Measurements from ENCODE around the gene FAM184A.

The FAM184A gene

DNA sequence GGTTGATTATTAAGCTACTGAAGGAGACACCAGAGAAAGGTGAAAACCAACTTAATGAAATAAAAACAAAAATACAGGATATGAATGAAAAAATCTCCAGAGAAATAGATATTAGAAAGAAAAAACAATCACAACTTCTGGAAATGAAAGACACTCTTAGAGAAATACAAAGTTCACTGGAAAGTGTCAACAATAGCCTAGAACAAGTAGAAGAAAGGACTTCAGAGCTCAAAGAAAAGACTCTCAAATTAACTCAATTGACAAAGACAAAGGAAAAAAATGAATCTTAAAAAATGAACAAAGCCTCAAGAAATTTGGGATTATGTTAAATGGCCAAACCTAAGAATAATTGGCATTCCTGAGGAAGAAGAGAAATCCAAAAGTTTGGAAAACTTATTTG, 133.2 kb downstream of the FAM184A start:
- no peak overlapping the region for H3K4me3 ChIP-seq (ENCODE audit: low read depth, low read length)
- TF ChIP-seq, protein P1, sequence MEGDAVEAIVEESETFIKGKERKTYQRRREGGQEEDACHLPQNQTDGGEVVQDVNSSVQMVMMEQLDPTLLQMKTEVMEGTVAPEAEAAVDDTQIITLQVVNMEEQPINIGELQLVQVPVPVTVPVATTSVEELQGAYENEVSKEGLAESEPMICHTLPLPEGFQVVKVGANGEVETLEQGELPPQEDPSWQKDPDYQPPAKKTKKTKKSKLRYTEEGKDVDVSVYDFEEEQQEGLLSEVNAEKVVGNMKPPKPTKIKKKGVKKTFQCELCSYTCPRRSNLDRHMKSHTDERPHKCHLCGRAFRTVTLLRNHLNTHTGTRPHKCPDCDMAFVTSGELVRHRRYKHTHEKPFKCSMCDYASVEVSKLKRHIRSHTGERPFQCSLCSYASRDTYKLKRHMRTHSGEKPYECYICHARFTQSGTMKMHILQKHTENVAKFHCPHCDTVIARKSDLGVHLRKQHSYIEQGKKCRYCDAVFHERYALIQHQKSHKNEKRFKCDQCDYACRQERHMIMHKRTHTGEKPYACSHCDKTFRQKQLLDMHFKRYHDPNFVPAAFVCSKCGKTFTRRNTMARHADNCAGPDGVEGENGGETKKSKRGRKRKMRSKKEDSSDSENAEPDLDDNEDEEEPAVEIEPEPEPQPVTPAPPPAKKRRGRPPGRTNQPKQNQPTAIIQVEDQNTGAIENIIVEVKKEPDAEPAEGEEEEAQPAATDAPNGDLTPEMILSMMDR (IDR thresholded peaks at IDR 0.05; ENCODE audit: borderline replicate concordance, insufficient read depth, low read depth, low read length) = no peak

DNA sequence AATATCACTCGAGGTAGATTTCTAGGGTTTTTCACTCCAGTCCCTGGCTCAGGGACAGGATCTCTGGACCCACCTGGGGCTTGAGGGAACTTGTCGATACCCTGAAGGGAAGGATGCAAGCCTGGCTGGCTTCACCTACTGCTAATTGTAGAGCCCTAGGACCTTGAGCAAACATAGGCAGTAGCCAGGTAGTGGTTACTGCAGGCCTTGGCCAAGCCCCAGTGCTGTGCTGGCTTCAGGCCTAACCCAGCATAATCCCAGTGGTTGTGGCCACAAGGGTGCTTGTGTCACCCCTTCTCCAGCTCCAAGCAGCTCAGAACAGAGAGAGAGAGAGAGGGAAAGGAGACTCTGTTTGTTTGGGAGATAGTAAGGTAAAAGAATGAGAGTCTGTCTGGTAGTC, 137.7 kb downstream of the FAM184A start:
- TF ChIP-seq, protein P1 (IDR thresholded peaks at IDR 0.05; ENCODE audit: borderline replicate concordance, insufficient read depth, low read depth, low read length) = no peak
- no peak overlapping the region for H3K4me3 ChIP-seq (ENCODE audit: low read depth, low read length)

DNA sequence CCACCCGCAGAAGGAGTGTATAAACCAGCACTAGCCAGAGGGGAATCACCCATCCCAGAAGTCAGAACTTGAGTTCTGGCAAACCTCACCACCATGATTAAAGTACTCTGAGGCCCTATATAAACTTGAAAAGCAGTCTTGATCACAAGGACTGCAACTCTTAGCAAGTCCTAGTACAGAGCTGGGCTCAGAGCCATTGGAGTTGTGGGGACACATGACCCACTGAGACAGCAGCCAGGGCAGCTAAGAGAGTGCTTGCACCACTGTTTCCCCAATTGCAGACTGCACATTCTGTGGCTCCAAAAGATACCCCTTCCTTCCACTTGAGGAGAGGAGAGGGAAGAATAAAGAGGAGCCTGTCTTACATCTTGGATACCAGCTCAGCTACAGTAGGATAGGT, 138.8 kb downstream of the FAM184A start:
- no peak overlapping the region for H3K4me3 ChIP-seq (ENCODE audit: low read depth, low read length)
- TF ChIP-seq, protein P1 (IDR thresholded peaks at IDR 0.05; ENCODE audit: borderline replicate concordance, insufficient read depth, low read depth, low read length) = no peak

DNA sequence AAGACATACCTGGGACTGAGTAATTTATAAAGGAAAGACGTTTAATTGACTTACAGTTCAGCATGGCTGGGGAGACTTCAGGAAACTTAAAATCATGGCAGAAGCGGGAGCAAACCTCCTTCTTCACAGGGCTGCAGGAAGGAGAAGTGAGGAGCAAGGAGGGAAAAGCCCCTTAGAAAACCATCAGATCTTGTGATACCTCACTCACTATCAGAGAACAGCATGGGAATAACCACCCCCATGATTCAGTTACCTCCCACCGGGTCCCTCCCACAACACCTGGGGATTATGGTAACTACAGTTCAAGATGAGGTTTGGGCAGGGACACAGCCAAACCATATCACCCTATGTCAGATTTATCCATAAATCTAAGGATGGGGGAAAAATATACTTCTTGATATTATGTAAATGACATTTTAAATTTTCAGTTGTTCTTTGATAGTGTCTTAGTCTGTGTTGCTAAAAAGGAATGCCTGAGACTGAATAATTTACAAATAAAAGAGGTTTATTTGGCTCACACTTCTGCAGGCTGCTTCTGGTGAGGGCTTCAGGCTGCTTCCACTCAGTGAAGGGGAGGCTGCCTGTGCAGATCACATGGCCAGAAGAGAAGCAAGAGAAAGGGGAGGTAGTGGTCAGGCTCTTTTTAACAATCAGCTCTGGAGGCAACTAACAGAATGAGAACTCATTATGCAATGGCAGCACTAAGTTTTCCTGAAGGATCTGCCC, 142.3 kb downstream of the FAM184A start:
- no peak overlapping the region for H3K4me3 ChIP-seq (ENCODE audit: low read depth, low read length)
- TF ChIP-seq, protein P1 (IDR thresholded peaks at IDR 0.05; ENCODE audit: borderline replicate concordance, insufficient read depth, low read depth, low read length) = no peak

DNA sequence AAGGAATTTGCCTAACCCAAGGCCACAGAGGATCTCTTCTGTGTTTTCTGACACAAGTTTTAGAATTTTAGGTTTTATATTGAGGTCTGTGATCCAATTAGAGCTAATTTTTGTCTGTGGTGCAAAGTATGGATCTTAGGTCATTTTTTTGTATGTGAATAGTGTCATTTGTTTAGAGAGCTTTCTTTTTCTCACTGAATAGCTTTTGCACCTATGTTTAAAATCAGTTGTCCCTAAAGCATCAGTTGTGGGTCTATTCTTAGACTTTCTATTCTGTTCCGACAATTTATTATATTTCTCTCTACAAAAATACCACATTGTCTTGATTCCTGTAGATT, 143.2 kb downstream of the FAM184A start:
- TF ChIP-seq, protein P1 (IDR thresholded peaks at IDR 0.05; ENCODE audit: borderline replicate concordance, insufficient read depth, low read depth, low read length) = no peak
- peak overlapping the region; percentile 26 for H3K4me3 ChIP-seq (ENCODE audit: low read depth, low read length)

DNA sequence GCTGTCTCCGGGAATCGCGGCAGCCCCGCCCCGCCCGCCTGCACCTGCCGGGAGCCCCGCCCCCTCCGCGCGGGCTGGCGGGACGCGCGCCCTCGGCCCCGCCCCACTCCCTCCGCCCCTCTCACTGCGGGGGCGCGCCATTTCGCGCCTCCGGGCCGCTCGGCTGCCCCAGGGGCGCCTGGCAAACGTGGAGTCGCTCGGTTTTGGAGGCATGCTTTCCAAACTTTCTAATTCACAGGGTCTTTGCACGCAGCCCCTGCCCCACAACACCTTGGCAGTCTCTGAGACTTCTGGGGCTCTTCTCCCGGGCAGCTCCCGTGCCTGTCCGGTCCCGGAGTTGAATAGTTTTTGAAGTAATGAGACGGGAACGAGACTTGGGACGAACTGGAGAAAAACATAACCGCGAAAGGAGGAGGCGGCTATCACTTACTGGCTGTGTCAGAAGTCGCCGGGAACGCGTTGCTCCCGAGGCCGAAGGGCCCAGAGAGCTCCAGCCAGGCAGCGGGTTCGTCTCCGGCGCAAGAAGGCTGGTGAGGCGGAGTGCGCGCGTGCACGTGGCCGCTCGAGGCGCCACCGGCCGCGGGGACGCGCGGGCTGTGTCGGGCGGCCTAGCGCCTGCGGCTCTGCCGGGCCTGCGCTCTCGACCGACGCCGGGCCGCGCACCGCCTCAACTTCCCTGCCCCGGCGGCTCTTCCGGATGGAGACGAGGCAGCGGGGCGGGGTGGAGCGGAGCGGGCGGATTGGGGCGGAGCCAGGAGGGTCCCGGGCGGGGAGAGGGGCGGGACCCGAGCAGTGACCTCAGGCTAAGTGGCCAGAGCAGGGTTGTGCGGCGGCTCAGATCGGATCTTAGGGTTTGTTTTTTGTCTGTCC, 143.8 kb downstream of the FAM184A start, which contains the start of gene MCM9:
Gene MCM9 (minus strand): TSS at position 699 of the 870 bp plus-strand sequence. CDS start 3,436 bp downstream, outside the sequence.
- TF ChIP-seq, protein P1 (IDR thresholded peaks at IDR 0.05; ENCODE audit: borderline replicate concordance, insufficient read depth, low read depth, low read length) = no peak
- peak within 1 kb of the TSS; percentile 64 for H3K4me3 ChIP-seq (ENCODE audit: low read depth, low read length)

Data from GM12875 (cell line).